Measurements from ENCODE around the gene CDK19. TPM values are rescaled to one million over a fixed set of nuclear protein-coding genes. Genes with fewer than 3 reads are reported as not detected.
A peak's percentile ranks its signal among the peaks of the same experiment; 100 is the strongest.

The CDK19 gene
- polyA plus RNA-seq, 3 donors, result 31.8 to 36.4 (median 33.8) TPM

GRCh38 chr6:110708295-110708950, 106.8 kb downstream of the CDK19 start:
- no peak for DNase-seq

- no peak for DNase-seq
These were observed 109.7 kb downstream of the CDK19 start for GRCh38 chr6:110705543-110705942.

- no peak for DNase-seq
These were observed 111.2 kb downstream of the CDK19 start for GRCh38 chr6:110703906-110704594.

- no peak for DNase-seq
These were observed 112.0 kb downstream of the CDK19 start for GRCh38 chr6:110703010-110703905.

- no peak for DNase-seq
These were observed 115.5 kb downstream of the CDK19 start for GRCh38 chr6:110699780-110700179.

- no peak for DNase-seq
These were observed 121.3 kb downstream of the CDK19 start for GRCh38 chr6:110693994-110694393.

GRCh38 chr6:110693296-110693695, 122.0 kb downstream of the CDK19 start:
- no peak for DNase-seq

GRCh38 chr6:110690916-110691315, 124.4 kb downstream of the CDK19 start:
- DNase-seq, result no peak

GRCh38 chr6:110690106-110690654, 125.1 kb downstream of the CDK19 start:
- DNase-seq, result no peak

GRCh38 chr6:110689275-110689935, 125.9 kb downstream of the CDK19 start:
- no peak for DNase-seq

- no peak for DNase-seq
These were observed 126.5 kb downstream of the CDK19 start for GRCh38 chr6:110688661-110689268.

- no peak for DNase-seq
These were observed 127.9 kb downstream of the CDK19 start for GRCh38 chr6:110687326-110687725.

GRCh38 chr6:110683241-110683640, 132.0 kb downstream of the CDK19 start:
- no peak for DNase-seq

- DNase-seq, result peak; percentile 85
These were observed 132.8 kb downstream of the CDK19 start for GRCh38 chr6:110682460-110682853.

- DNase-seq, result no peak
These were observed 133.5 kb downstream of the CDK19 start for GRCh38 chr6:110681543-110682459.

- DNase-seq, result no peak
These were observed 138.9 kb downstream of the CDK19 start for GRCh38 chr6:110676396-110676795.

GRCh38 chr6:110674096-110674495, 141.2 kb downstream of the CDK19 start:
- DNase-seq, result no peak

- no peak for DNase-seq
These were observed 143.1 kb downstream of the CDK19 start for GRCh38 chr6:110672122-110672521.

GRCh38 chr6:110671447-110671846, 143.8 kb downstream of the CDK19 start:
- DNase-seq, result no peak

GRCh38 chr6:110665600-110665999, 149.7 kb downstream of the CDK19 start:
- no peak for DNase-seq

All from renal pelvis (tissue), 4 donors.